GM21825 (cell line): ENCODE measurements around the gene KRT85.

ENCODE experiments used
- ATAC-seq: cut with Tn5 transposase; IDR thresholded peaks from one replicate; pipeline ENCODE4 v1.9.1; 2021; ENCODE audit warnings: mild to moderate bottlenecking, moderate library complexity; ENCODE audit not compliant: unreplicated experiment

Gene KRT85

GRCh38 chr12:52395761-52396434 lies 28.6 kb upstream of the KRT85 start:
- ATAC-seq = no peak

DNA sequence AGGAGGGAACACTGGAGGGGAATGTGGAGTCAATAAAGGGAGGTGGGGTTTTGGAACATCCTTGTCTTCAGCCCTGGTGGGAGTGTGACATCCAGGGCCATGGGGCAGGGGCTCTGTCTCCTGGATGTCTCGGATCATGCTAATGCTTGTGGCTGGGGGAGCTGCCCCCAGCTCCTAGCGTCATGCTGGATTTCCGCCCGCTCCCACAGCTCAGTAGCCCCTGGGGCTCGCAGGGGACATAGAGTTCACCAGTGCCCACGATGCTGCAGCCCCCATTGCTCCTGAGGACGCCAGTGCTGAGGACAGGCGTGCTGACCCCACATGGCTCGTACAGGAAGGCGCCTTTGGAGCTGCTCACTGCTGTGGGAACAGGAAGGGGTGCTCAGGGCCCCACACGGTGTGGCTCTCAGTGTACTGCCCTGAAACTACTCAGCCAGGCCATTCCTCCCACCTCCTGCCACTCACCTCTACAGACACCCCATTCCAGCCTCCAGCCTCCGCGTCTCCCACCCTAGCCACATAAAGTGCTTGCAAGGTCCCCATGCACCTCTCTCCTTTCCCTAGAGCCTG lies 27.6 kb upstream of the KRT85 start:
- ATAC-seq = no peak

DNA sequence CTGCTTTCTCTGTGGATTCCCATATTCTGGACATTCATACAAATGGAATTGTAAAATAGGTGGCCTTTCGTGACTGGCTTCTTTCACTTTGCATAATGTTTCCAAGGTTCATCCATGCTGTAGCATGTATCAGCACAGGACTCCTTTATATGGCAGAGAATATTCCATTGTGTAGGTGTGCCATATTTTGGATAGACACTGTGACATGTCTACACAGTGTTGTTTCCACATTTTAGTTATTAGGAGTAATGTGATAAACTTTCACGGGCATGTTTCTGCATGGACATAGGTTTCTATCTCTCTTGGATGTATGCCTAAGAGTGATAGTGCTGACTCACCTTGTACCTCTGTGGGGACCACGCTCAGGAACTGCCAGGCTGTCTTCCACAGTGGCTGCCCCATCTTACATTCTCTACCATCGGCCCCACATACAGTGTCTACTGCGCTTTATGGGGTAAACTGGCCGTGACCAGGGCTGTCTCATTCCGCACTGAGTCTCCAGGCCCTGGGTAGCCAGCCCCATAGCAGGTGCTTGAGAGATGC lies 25.3 kb upstream of the KRT85 start:
- no peak for ATAC-seq

- no peak for ATAC-seq
Measured at GRCh38 chr12:52391618-52392002, 24.3 kb upstream of the KRT85 start.

GRCh38 chr12:52390739-52391617 lies 23.7 kb upstream of the KRT85 start:
- ATAC-seq = no peak

DNA sequence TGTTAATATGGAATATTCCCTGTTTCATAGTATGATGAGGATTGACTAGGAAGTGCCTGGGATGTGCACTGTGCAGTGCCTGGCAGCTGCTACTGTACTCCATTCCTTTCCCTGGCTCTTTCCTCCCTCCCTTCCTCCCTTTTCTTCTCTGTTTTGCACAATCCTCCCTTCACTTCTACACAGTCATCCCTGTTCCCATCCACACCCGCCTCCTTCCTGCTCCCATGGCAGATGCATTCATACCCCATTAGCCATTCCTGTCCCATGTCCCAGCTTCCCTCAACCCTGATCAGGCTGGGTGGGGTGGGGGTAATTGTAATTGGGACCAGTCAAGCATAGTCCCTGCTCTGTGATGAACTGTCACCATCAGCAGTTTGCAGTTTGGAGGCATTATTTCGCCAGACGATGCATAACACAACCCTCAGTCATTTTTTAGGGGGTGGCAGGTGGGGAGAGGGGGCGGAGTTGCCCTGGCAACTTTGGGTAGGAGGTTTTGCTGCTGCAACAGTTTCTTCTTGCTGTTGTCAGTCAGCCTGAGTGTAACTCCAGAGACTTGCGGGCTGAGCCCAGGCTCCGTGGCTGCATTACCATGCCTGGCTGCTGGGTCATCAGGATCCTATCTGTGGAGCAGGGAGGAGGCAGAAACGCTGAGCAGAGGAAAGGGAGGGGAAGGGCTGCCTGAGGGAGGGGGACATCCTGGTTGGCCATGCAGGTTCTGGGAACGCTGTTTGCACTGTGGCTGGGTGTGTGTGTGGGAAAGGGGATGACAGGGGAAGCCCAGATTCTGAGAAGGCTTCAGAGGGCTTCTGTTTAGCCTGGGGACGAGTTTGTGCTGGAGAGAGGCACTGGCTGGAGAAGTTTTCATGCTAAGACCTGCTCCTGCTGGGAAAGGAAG lies 22.3 kb upstream of the KRT85 start:
- no peak for ATAC-seq

DNA sequence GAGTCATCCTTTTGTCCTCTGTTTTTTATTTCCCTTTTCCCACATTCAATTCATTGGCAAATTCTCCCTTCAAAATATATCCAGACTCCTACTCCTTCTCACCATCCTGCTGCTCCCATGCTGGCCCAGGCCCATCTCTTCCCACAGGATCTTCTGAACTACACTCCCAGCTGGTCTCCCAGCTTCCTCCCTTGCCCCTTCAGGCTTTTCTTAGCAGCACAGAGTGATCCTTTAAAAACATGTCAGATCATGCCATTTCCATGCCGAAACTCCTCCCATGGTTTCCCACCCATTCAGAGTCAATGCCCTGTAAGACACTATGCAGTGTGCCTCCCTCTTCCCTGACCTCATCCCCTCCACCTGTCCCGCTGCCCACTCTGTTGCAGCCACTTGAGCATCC lies 20.6 kb upstream of the KRT85 start:
- no peak for ATAC-seq

- ATAC-seq = no peak
Measured at GRCh38 chr12:52385226-52385702, 18.0 kb upstream of the KRT85 start, which contains the start of gene KRT84. KRT84 (minus strand) TSS chr12:52385652; CDS start chr12:52385585, 67 bp downstream.

- no peak for ATAC-seq
Measured at GRCh38 chr12:52383331-52383730, 16.1 kb upstream of the KRT85 start.

GRCh38 chr12:52382854-52383253 lies 15.6 kb upstream of the KRT85 start:
- ATAC-seq = no peak

DNA sequence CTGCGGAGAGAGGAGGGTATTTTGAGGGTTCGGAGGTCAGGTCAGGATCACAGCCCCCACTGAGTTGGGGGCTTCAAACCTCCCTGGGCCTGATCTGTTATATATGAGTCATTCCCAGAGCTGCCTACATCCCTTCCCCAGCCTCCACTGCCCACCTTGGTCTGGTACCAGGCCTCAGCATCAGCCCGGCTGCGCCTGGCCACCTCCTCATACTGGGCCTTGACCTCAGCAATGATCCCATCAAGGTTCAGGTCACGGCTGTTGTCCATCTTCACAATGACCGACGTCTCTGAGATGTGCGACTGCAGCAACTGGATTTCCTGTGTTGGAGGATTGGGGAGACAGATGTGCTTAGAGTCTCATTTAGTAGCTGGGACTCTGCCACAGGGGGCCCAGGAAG lies 13.9 kb upstream of the KRT85 start:
- ATAC-seq = no peak

DNA sequence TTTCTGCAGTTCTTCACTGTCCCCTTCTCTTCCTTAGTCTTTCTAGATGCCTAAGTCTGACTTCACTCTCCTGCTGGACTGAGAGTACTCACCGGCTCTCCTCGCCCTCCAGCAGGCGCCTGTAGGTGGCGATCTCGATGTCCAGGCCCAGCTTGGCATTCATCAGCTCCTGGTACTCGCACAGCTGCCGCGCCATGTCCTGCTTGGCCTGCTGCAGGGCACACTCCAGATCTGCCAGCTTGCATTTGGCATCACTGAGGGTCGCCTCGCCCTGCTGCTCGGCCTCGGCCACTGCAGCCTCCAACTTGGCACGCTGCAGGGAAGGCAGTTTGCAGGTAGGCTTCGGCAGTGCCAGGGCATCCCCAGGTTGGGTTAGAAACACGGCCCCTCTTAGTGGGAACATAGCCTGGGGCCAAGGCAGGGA lies 13.0 kb upstream of the KRT85 start:
- ATAC-seq = no peak

GRCh38 chr12:52379536-52379935 lies 12.3 kb upstream of the KRT85 start:
- ATAC-seq = no peak

DNA sequence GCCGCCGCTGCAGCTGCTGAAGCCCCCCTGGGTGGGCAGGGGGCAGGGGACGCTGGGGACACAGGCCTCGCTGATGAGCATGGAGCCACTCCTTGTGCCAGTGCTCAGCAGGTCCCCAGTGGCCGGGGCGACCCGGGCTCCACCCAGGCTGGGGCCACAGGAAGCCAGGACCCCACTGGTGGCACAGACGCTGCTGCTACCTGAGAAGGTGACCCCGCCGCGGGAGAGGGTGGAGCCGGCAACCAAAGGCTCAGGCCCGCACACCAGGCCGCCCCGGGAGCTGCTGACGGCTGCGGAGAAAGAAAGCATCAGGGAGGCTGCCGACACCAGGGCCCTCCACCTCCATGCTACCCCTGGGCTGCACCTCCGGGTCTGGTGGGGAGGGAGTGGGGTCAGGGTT lies 10.8 kb upstream of the KRT85 start:
- ATAC-seq = no peak

DNA sequence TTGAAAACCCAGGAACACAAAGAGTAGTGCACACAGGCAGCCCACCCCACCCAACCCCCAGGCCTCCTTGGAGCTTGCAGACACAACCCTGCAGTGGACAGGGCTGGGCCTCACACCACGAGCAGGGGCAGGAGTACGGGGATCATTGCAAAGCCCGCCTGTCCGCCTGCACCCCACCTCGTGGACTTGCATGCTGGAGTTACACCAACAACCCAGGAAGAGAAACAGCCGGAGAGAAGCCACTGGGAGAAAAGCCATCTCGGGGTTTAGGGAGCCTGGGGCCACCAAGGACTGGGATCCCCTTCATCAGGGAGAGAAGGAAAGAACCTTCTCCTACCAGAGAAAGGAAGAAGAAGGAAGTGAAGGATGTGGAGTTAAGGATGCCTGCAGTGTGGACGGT lies 10.0 kb upstream of the KRT85 start:
- no peak for ATAC-seq

DNA sequence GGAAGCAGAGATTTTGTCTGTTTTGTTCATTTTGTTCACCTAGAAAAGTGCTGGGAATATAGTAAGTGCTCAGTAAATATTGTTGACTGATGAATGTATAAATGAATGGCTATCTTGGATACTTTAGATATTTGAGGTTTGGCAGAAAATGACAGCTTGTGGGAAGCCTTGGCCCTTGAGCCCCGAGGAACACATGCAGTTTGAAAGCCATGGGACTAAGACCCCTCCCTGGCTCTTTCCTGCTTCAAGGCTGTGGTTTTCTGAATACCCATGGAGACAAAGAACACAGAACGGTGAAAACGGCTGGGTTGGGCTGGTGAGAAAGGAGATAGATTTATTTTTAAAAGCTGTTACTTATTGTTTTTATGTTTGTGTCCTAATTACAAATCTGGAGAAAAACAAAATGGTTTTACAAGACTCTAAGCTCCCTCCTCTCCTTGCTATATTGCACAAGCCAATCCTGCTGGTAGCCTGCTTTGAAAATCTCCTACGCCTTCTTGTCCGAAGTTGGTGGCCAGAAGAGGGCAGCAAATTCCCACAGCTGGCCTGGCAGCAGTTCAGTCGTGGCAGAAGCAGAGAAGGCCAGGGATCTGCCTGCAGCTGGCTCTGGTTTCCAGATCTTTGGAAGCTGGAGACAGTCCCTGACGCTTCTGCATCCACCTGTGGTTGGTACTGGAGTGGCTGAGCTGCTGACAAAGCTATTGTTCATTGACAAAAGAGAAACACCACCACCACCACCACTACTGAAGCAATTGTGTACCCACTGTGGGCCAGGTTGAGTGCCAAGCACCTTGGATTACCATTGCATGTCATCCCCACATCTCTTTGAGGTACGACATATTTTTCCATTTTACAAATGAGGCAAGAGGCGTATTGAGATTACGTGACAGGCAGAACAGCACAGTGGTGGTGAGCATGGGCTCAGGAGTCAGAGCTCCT lies 5.2 kb upstream of the KRT85 start:
- ATAC-seq = no peak

DNA sequence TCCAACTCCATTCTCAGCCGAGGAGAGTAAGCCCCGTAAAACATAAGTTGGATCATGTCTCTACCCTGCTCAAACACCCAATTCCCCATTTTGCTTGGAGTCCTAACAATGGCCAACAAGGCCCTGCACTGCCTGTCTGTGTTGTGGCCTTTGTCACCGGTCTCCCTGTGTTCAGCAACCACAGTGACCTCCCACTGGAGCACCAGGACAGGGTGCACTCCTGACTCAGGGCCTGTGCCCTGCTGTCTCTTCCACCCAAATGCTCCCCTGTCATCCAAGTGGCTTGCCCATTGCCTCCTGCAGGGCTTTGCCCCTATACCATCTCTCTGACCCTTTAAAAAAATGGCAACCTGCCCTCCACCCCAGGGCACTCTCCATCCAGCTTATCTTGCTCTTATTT lies 4.4 kb upstream of the KRT85 start:
- ATAC-seq = no peak

DNA sequence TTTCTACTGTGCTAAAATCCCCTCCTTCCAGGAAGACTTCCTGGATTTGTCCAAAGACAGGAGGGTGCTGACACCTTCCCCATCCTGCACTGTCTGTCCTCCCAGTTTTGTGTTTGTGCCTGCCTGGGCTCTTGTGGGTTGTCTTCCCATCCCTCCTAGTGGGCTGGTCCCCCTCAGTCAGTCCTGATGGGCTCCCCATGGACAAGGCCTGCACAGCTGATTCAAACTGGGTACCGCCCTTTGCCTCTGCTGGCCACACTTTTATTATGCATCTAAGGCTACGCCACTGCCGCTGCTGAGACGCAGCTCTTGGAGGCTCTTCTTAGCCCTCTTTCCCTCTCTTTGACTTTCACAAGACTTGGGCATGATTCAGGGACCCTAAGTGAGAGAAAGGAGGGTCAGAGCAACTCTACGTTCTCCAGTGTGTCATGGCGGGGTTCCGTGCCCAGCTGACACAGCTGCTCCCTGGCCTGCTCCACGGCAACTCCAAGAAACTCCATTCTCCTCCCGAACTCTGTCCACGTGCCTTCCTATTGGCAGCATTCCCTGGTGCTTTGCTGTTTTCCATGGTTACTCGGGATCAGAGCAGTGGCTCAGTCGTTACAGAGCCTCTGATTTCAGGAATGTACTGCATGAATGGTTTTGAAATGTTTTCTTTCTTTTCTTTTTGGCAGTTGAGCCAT lies 3.8 kb upstream of the KRT85 start:
- ATAC-seq = no peak

DNA sequence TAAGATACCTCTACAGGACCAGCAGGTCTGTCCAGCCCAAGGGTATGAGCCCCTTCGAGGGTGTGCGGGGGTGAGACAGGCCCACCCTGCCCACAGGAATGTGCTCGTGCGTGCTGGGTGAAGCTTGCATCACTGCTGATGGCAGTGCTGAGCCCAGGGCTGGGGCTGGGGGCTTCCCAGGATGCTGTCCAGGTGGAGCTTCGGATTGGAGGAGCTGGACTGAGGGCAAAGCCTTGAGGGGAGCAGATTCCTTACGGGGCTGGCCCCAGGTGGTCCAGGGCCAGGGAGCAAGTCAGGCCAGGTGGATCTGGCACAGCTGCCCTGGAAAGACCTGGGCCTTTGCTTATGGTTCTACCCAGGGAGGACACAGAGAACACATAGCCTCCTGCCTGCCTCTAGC lies 2.5 kb upstream of the KRT85 start:
- ATAC-seq = no peak
